Lower leg skin (tissue), 3 donors: ENCODE data around the gene CACNA1A.

ENCODE experiments used
- CTCF ChIP-seq, 3 donors: fragments of 450-650 bp; IDR thresholded peaks; one replicate each; pipeline ENCODE4 v1.5.1; 2016; ENCODE audit warnings: antibody characterized with exemption in 3 of 3, mild to moderate bottlenecking in 3 of 3, moderate library complexity in 2 of 3
- POLR2A ChIP-seq, 2 donors: fragments of 450-650 bp; IDR thresholded peaks; one replicate each; pipeline ENCODE4 v1.6.1; 2016 to 2017; ENCODE audit warnings: antibody characterized with exemption in 2 of 2, mild to moderate bottlenecking in 1 of 2, moderate library complexity in 1 of 2

GRCh38 chr19:13270514-13271105 lies 235.7 kb downstream of the CACNA1A start:
- TF ChIP-seq CTCF (IDR thresholded peaks at IDR 0.05) (no peak), POLR2A (IDR thresholded peaks at IDR 0.05) (no peak)
